K562 (cell line): ENCODE measurements around the gene STX3. TPM values are rescaled to one million over a fixed set of nuclear protein-coding genes. Genes with fewer than 3 reads are reported as not detected.

ENCODE experiments used
- CREB3L1 ChIP-seq: fragments of 450-650 bp; IDR thresholded peaks from 2 replicates; pipeline ENCODE4 v1.6.1; 2014; ENCODE audit warnings: low read depth, mild to moderate bottlenecking, moderate library complexity, borderline replicate concordance
- EGR1 ChIP-seq: fragments of 450-650 bp; conservative IDR thresholded peaks from 2 replicates; pipeline ENCODE4 v1.6.1; 2017; ENCODE audit warnings: mild to moderate bottlenecking
- FOXO4 ChIP-seq: fragments of 450-650 bp; formaldehyde crosslinking; IDR thresholded peaks from 2 replicates; pipeline ENCODE4 v1.4.0; 2020; ENCODE audit warnings: mild to moderate bottlenecking, moderate library complexity
- HBP1 ChIP-seq: fragments of 450-650 bp; formaldehyde crosslinking; IDR thresholded peaks from 2 replicates; pipeline ENCODE4 v1.4.0; 2022; ENCODE audit warnings: missing genetic modification characterization
- HMGXB4 ChIP-seq: sonication (generic); formaldehyde crosslinking; IDR thresholded peaks from 2 replicates; pipeline ENCODE4 v1.8.1; 2023; ENCODE audit warnings: mild to moderate bottlenecking, missing genetic modification reagents
- HNRNPUL1 ChIP-seq: fragments of 200-400 bp; formaldehyde crosslinking; IDR thresholded peaks from 2 replicates; pipeline ENCODE4 v1.6.1; 2017; ENCODE audit warnings: low read length
- MTA3 ChIP-seq: fragments of 450-650 bp; formaldehyde crosslinking; IDR thresholded peaks from 2 replicates; pipeline ENCODE4 v1.6.1; 2017; ENCODE audit warnings: mild to moderate bottlenecking, borderline replicate concordance
- NFIX ChIP-seq: fragments of 250-450 bp; sonication (Bioruptor Pico); IDR thresholded peaks from 2 replicates; pipeline ENCODE4 v1.4.0; 2020; ENCODE audit warnings: low read depth, mild to moderate bottlenecking, moderate library complexity
- PHF21A ChIP-seq: fragments of 450-650 bp; IDR thresholded peaks from 2 replicates; pipeline ENCODE4 v1.6.1; 2017; ENCODE audit warnings: low read depth, borderline replicate concordance
- POLR3A ChIP-seq: IDR thresholded peaks from 2 replicates; pipeline ENCODE4 v1.6.1; 2011; ENCODE audit warnings: borderline replicate concordance, mild to moderate bottlenecking, moderate library complexity; ENCODE audit not compliant: insufficient read length, insufficient read depth; ENCODE audit errors: extremely low read depth
- RCOR1 ChIP-seq, 2 experiments: IDR thresholded peaks; 2 replicates each; pipeline ENCODE4 v1.6.1; 2012; ENCODE audit warnings: low read depth in 2 of 2, low read length in 2 of 2, borderline replicate concordance in 1 of 2, improper control_type of control experiment in 1 of 2
- TBP ChIP-seq: optimal IDR thresholded peaks from 2 replicates; pipeline ENCODE3; 2011; ENCODE audit warnings: low read depth, low read length, improper control_type of control experiment
- ZBTB17 ChIP-seq: fragments of 450-650 bp; formaldehyde crosslinking; IDR thresholded peaks from 2 replicates; pipeline ENCODE4 v1.4.0; 2020; ENCODE audit warnings: mild to moderate bottlenecking
- ZNF592 ChIP-seq: fragments of 450-650 bp; IDR thresholded peaks from 2 replicates; pipeline ENCODE4 v1.6.1; 2017; ENCODE audit warnings: antibody characterized with exemption, mild to moderate bottlenecking
- polyA plus RNA-seq, 8 experiments: library from polyadenylated mRNA; depleted of rRNA in 4 of 8; stranded (reverse) in 5 of 8; unstranded in 3 of 8; fragments of >200 nt; fragmentation: Nextera tagmentation in 2 of 8; fragmentation: Illumina TruSeq in 1 of 8; extraction: Ambion mirVana in 2 of 8; extraction: Trizol in 1 of 8; gene quantifications; 2 replicates each; pipeline versions ENCODE4 v1.2.1 to v1.2.3, GENCODE V29; 2011 to 2014; ENCODE audit warnings: inconsistent platforms in 1 of 8, missing spikeins in 1 of 8
- total RNA-seq, 7 experiments: library from RNA; depleted of rRNA in 6 of 7; stranded (reverse); fragments of >200 nt in 6 of 7; fragmentation: Illumina TruSeq in 2 of 7; extraction: Trizol in 2 of 7; gene quantifications; 2 replicates each; pipeline versions ENCODE4 v1.2.1 to v1.2.3, GENCODE V29; 2011 to 2021; ENCODE audit warnings: low replicate concordance in 1 of 7

Gene STX3
- total and polyA plus RNA-seq, 9 of the 15 experiments (the other 6 are each of a cell fraction or from before 2014, with no cell fraction given) = 12.0 to 91.6 (median 48.7) TPM

- TF ChIP-seq ZNF592 (no peak), PHF21A (no peak), CREB3L1 (no peak), HMGXB4 (CRISPR knock-in tag) (no peak), HNRNPUL1 (no peak), RCOR1 (IDR thresholded peaks at IDR 0.05; ENCODE audit: borderline replicate concordance in 1 of 2, low read depth in 2 of 2, low read length in 2 of 2) (peak in 1 of 2 experiments; percentile 23; a peak in 1 of 4 replicates), TBP (no peak), FOXO4 (no peak), MTA3 (no peak), ZBTB17 (CRISPR knock-in tag) (no peak), HBP1 (CRISPR knock-in tag) (no peak), EGR1 (peak; percentile 60), POLR3A (no peak), NFIX (no peak)
Observed at GRCh38 chr11:59769111-59769510, 13.9 kb downstream of the STX3 start (continued).
